ENCODE measurements around the gene KRT15. TPM values are rescaled to one million over a fixed set of nuclear protein-coding genes. Genes with fewer than 3 reads are reported as not detected.

Gene KRT15
- total and polyA plus RNA-seq, 7 donors, result 0.08 to 0.56 (median 0.18) TPM; not detected in 3

- WGBS, 3 donors, result 52 to 55% (median 55%) methylated on average over 4 of the region's 4 CpGs
- intact Hi-C loops (cut with DNase I), result no loop called here
Observed at GRCh38 chr17:41467561-41467960, 51.1 kb downstream of the KRT15 start.

GRCh38 chr17:41466988-41467387, 51.7 kb downstream of the KRT15 start, which contains the start of gene KRT32:
TSS of gene KRT32 (minus strand) at chr17:41467386. CDS start at chr17:41467325, 61 bp downstream.
- 88 to 95% (median 90%) methylated on average over 14 of the region's 14 CpGs for WGBS, 3 donors
- ATAC-seq, result no peak
- TF ChIP-seq CTCF (IDR thresholded peaks at IDR 0.05), result no peak
- Histone ChIP-seq H3K4me1 (no peaks in the 10 kb centered on the region), H3K9me3 (no peaks in the 10 kb centered on the region), H3K27me3 (ENCODE audit: insufficient read depth in 3 of 3, low read length in 2 of 3) (peaks cover 0 to 7% (median 0%) of the 10 kb centered on the region in 3 donors), H3K27ac (no peak within 1 kb of the TSS), H3K4me3 (no peak within 1 kb of the TSS), H3K36me3 (ENCODE audit: insufficient read depth in 1 of 2, low read depth in 1 of 2) (no peaks in the 10 kb centered on the region)
- intact Hi-C loops (cut with DNase I), result no loop called here
- DNase-seq, result no peak

More at GRCh38 chr17:41467561-41467960, 51.1 kb downstream of the KRT15 start:
- no peaks in the 10 kb centered on the region for H3K9me3 ChIP-seq
- no peak for DNase-seq
- ATAC-seq, result no peak
- no peak overlapping the region for H3K4me3 ChIP-seq
- H3K27ac ChIP-seq, result no peak overlapping the region
- no peaks in the 10 kb centered on the region for H3K4me1 ChIP-seq
- TF ChIP-seq CTCF (IDR thresholded peaks at IDR 0.05), result no peak
- H3K27me3 ChIP-seq (ENCODE audit: insufficient read depth in 3 of 3, low read length in 2 of 3), result peaks cover 0 to 7% (median 0%) of the 10 kb centered on the region in 3 donors
- no peaks in the 10 kb centered on the region for H3K36me3 ChIP-seq (ENCODE audit: insufficient read depth in 1 of 2, low read depth in 1 of 2)

GRCh38 chr17:41464682-41465081, 54.0 kb downstream of the KRT15 start:
- Histone ChIP-seq H3K27ac (no peak overlapping the region), H3K4me3 (no peak overlapping the region), H3K27me3 (ENCODE audit: insufficient read depth in 3 of 3, low read length in 2 of 3) (peaks cover 0 to 3% (median 2%) of the 10 kb centered on the region in 3 donors), H3K9me3 (no peaks in the 10 kb centered on the region), H3K36me3 (ENCODE audit: insufficient read depth in 1 of 2, low read depth in 1 of 2) (no peaks in the 10 kb centered on the region), H3K4me1 (no peaks in the 10 kb centered on the region)
- TF ChIP-seq CTCF (IDR thresholded peaks at IDR 0.05), result no peak
- WGBS, 3 donors, result 16 to 27% (median 17%) methylated on average over 6 of the region's 6 CpGs
- DNase-seq (peak in 1 of 2 donors; percentile 35), ATAC-seq (peak; percentile 94 to 98 (median 95))
- intact Hi-C loops (cut with DNase I), result no loop called here

- Histone ChIP-seq H3K36me3 (ENCODE audit: insufficient read depth in 1 of 2, low read depth in 1 of 2) (no peaks in the 10 kb centered on the region), H3K27ac (no peak overlapping the region), H3K4me3 (no peak overlapping the region), H3K4me1 (no peaks in the 10 kb centered on the region), H3K9me3 (no peaks in the 10 kb centered on the region), H3K27me3 (ENCODE audit: insufficient read depth in 3 of 3, low read length in 2 of 3) (peaks cover 0 to 3% (median 2%) of the 10 kb centered on the region in 3 donors)
- ATAC-seq (no peak), DNase-seq (no peak)
- intact Hi-C loops (cut with DNase I), result no loop called here
- 82 to 85% (median 82%) methylated on average over 11 of the region's 11 CpGs for WGBS, 3 donors
- no peak for TF ChIP-seq CTCF (IDR thresholded peaks at IDR 0.05)
Observed at GRCh38 chr17:41464173-41464572, 54.5 kb downstream of the KRT15 start.

- 88 to 93% (median 90%) methylated on average over 8 of the region's 8 CpGs for WGBS, 3 donors
- Histone ChIP-seq H3K9me3 (no peaks in the 10 kb centered on the region), H3K27me3 (ENCODE audit: insufficient read depth in 3 of 3, low read length in 2 of 3) (peaks cover 0 to 3% (median 2%) of the 10 kb centered on the region in 3 donors), H3K4me3 (no peak overlapping the region), H3K36me3 (ENCODE audit: insufficient read depth in 1 of 2, low read depth in 1 of 2) (no peaks in the 10 kb centered on the region), H3K27ac (no peak overlapping the region), H3K4me1 (no peaks in the 10 kb centered on the region)
- intact Hi-C loops (cut with DNase I), result no loop called here
- no peak for ATAC-seq
- no peak for DNase-seq
- no peak for TF ChIP-seq CTCF (IDR thresholded peaks at IDR 0.05)
Observed at GRCh38 chr17:41463746-41464145, 54.9 kb downstream of the KRT15 start.

Data from psoas muscle (tissue), 8 donors.